HS-27A (cell line): ENCODE measurements around the gene GYS1.

Source experiments
- DNase-seq: peaks from one replicate; pipeline ENCODE4 v3.0.0-alpha.2; 2012; ENCODE audit warnings: low read depth, missing footprints

The GYS1 gene

DNA sequence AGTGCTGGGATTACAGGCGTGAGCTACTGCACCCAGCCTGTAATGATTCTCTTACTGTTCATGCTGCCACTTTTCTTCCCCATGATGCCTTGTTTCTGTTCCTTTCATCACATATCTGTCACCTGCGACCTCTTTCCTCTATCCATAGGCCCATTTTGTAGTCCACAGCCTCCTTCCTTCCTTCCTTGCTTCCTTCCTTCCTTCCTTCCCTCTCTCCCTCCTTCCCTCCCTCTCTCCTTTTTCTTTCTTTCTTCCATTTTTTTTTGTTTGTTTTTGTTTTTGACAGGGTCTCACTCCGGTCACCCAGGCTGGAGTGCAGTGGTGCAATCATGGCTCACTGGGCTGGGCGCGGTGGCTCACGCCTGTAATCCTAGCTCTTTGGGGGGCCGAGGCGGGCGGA, 4.2 kb downstream of the GYS1 start:
- DNase-seq: no peak

- DNase-seq: no peak
These were observed 4.8 kb downstream of the GYS1 start for GRCh38 chr19:48988286-48988685.

GRCh38 chr19:48987323-48987722, 5.8 kb downstream of the GYS1 start:
- no peak for DNase-seq

DNA sequence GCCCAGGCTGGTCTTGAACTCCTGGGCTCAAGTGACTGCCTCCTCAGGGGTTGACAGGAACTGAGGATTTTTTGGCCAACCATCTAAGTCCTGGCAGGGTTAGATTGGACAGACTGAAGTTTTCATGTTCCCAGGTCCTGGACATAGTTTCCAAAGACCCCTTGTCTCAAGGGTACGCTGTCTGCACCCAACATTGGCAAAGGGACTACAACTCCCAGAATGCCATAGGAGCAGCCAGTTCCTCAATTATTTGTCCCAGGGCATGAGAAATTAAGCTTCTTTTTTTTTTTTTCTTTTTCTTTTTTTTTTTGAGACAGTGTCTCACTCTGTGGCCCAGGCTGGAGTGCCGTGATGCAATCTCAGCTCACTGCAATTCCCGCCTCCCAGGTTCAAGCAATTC, 6.9 kb downstream of the GYS1 start:
- no peak for DNase-seq

GRCh38 chr19:48985711-48986110, 7.4 kb downstream of the GYS1 start:
- no peak for DNase-seq

- DNase-seq: no peak
These were observed 10.8 kb downstream of the GYS1 start for GRCh38 chr19:48982280-48982679.

DNA sequence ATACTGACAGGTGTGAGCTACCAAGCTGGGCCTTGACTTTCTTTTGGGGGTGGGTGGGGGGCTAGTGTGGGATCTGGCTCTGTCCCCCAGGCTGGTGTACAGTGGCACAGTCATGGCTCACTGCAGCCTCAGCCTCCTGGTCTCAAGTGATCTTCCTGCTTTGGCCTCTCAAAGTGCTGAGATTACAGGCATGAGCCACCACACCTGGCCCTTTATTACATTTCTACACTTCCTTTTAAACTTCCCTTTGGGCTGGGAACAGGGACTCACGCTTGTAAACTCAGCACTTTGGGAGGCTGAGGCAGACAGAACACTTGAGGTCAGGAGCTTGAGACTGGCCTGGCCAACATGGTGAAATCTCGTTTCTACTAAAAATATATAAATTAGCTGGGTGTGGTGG, 16.0 kb downstream of the GYS1 start:
- DNase-seq: no peak

DNA sequence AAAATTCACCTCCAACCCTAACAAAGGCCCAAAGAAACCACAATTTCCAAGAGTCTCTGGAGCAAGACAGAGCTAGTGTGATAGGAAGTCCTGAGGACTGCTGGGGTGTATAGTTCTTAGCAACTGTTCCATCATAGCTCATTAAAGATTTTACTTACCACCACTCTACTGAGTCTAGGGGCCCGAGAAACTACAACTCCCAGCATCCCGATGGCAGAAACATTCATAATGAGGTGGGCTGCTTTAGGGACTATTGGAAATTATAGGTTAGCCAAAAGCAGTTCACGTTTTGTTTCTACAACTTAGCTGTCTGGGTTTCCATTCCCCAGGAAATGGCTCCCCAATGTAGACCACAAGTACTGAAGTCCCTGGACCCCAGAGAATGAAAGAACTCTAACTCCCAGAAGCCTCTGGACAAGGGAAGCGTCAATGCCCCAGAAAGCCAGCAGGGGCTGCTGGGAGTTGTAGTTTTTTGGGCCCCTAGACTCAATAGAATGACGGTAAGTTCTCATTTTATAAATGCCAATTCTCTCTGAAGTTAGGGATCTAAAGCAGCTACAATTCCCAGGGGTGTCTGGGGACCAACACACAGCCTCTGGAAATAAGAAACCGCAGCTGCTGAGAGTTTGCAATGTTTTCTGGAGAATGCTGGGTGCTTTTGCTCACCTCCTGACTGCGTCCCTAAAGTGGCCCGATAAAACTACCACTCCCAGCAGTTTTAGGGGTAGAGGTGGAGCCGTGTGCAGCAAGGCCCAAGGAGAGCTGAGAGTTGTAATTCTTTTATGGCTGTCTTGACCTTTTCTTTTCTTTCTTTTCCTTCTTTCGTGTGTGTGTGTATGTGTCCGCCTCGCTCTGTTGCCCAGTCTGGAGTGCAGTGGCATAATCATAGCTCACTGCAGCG, 16.9 kb downstream of the GYS1 start:
- DNase-seq: no peak

- no peak for DNase-seq
These were observed 22.1 kb downstream of the GYS1 start for GRCh38 chr19:48970923-48971395.

GRCh38 chr19:48970139-48970766, 22.9 kb downstream of the GYS1 start:
- DNase-seq: no peak

DNA sequence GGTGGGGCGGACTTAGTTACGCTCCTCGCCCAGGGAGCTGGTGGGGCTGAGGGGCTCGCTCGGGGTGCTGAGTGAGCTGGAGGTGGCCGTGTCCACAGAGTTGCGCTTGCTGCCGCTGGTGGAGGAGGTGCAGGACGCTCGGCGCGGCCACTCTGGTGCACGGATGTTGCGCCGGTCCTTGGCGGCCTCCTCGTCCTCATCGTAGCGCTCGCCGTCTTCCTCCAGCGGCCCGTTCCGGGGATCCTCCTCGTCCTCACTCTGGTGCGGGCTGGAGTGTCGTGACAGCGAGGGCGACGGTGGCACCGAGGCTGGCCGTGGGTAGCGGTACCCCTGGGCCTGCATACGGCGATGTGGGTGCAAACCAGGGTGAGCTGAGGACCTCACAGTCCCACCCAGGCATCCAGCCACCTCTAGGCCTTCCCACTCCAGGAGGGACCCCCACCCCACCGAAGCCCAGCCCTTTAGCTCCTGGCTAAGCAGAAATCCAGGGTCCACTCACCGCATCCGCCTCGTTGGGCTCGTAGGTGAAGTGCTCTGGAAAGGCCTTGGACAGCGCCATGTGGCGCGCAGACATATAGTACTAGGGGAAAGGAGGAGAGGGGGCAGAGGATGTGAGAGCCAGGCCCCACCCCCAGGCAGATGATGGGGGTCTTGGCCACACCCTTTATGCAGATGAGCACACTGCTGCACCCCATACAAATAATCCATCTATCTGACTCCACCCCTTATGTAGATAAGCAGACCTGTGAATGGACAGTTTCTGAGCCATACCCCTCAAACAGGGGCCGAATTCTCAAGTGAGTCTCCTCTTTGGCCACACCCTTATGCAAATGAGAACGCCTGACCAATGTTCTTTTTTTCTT, 23.6 kb downstream of the GYS1 start:
- DNase-seq: no peak

- DNase-seq: no peak
These were observed 24.3 kb downstream of the GYS1 start for GRCh38 chr19:48968813-48969218.

GRCh38 chr19:48968179-48968661, 24.9 kb downstream of the GYS1 start:
- DNase-seq: no peak

GRCh38 chr19:48967346-48968178, 25.5 kb downstream of the GYS1 start:
- DNase-seq: no peak

DNA sequence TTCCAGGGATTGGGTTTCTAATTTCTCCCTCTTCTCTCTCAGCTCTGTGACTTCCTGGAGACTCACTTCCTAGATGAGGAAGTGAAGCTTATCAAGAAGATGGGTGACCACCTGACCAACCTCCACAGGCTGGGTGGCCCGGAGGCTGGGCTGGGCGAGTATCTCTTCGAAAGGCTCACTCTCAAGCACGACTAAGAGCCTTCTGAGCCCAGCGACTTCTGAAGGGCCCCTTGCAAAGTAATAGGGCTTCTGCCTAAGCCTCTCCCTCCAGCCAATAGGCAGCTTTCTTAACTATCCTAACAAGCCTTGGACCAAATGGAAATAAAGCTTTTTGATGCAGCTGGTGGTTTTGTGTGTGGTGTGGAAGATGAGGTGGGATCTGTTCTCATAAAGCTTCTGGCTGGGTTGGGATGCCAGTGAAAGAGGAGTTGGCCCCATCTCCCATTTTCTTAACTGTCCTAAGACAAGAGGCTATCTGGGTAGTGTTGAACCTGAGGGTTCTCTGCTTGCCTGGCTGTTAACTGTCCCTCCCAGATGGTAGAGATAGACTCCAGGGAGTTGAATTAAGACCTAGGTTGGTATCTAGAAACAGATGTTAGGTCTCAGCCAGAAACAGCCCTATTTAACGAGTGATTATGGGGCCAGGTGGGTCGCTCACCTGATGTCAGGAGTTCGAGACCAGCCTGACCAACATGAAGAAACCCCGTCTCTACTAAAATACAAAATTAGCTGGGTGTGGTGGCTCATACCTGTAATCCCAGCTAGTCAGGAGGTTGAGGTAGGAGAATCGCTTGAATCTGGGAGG, 26.4 kb downstream of the GYS1 start:
- DNase-seq: no peak

DNA sequence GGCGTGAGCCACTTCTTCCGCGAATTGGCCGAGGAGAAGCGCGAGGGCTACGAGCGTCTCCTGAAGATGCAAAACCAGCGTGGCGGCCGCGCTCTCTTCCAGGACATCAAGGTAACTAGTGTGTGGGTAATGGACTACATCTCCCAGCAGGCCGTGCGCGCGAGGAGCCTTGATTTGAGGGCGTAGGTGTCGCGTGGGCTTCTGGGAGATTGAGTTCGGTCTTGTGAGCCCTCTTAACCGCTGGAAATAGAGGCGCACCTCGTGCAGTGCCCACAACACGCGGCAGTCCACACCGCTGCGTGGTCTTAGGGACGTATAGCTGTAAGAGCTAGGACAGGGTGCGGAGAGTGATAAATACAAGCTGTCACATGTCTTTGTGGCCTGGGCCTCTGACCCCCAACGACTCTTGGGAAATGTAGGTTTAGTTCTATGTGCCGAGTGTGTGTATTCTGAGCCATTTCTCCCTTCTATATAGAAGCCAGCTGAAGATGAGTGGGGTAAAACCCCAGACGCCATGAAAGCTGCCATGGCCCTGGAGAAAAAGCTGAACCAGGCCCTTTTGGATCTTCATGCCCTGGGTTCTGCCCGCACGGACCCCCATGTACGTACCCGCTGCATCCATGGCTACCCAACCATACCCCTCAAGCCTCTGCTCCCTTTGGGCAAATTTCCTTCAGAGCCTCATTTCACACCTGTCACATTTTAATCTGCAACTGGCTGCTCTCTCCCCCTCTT, 27.1 kb downstream of the GYS1 start:
- DNase-seq: no peak

DNA sequence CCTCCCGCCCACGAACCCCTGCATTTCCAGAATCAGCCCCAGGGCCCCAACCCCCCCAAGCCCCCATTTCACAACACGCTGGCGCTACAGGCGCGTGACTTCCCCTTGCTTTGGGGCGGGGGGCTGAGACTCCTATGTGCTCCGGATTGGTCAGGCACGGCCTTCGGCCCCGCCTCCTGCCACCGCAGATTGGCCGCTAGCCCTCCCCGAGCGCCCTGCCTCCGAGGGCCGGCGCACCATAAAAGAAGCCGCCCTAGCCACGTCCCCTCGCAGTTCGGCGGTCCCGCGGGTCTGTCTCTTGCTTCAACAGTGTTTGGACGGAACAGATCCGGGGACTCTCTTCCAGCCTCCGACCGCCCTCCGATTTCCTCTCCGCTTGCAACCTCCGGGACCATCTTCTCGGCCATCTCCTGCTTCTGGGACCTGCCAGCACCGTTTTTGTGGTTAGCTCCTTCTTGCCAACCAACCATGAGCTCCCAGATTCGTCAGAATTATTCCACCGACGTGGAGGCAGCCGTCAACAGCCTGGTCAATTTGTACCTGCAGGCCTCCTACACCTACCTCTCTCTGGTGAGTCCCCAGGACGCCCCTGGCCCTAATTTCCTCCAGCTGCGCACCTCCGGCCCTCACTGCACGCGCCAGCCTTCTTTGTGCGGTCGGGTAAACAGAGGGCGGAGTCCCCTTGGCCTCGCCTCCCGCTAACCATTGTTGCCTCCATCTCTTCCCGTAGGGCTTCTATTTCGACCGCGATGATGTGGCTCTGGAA, 27.9 kb downstream of the GYS1 start, which contains the start of gene FTL:
TSS of gene FTL (plus strand) at position 270 of the 766 bp plus-strand sequence. CDS start at position 469, 199 bp downstream.
- DNase-seq: peak; percentile 91

DNA sequence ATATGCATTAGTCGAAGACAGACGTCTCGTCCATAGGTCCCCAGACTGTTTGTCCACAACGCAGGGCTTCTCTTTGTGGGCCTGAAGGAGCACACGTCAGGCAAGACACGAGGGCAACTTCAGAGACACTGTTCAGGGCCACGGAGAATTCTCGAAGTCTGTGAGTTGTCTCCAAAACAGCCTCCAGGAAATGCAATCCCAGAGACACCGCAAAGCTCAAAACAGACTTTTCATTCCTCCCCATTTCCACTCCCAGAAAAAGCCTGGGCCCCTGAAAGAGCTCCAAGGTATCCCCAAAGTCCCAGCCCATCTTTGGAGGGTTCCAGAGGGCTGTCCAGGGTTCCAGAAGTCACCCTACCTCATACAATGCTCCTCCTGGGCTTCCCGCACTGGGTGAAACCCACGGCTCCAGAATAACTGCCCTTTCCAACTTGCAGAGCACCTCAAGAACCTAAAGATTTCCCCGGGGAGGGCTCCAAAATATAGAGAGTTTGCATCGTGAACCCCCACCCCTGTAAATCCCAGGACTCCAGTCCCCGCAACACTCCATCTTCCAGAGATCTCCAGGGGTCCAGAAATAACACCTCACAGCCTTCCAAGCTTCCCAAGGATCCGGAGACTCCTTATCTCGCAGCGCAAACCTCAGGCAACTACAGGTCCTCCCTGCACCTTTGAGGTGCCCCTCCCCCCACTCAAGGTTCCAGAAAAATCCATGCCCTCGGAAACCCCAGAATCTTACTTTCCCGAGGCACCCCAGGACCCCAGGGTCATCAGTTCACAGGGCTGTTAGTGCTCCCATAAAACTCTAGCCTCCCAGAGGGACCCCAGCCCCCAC, 28.7 kb downstream of the GYS1 start:
- DNase-seq: no peak
